K562 (cell line): Measurements from ENCODE around the gene TFCP2. TPM values are rescaled to one million over a fixed set of nuclear protein-coding genes. Genes with fewer than 3 reads are reported as not detected.
A peak's percentile ranks its signal among the peaks of the same experiment; 100 is the strongest.

Experiments used
- CSDE1 ChIP-seq, 2 experiments: fragments of 450-650 bp; IDR thresholded peaks; 2 replicates each; pipeline ENCODE4 v1.6.1; 2016; ENCODE audit warnings: mild to moderate bottlenecking in 1 of 2
- EWSR1 ChIP-seq: fragments of 450-650 bp; IDR thresholded peaks from 2 replicates; pipeline ENCODE4 v1.6.1; 2018; ENCODE audit warnings: borderline replicate concordance, mild to moderate bottlenecking, low read depth, moderate library complexity; ENCODE audit not compliant: partially characterized antibody
- FOXJ2 ChIP-seq: fragments of 200-800 bp; sonication (Bioruptor generic); IDR thresholded peaks from 2 replicates; pipeline ENCODE4 v1.6.1; 2016; ENCODE audit warnings: missing genetic modification characterization, missing compliant biosample characterization
- GATA2 ChIP-seq: sonication (generic); formaldehyde crosslinking; IDR thresholded peaks from 2 replicates; pipeline ENCODE4 v1.4.0; 2020; ENCODE audit warnings: mild to moderate bottlenecking, missing genetic modification reagents
- HDAC3 ChIP-seq: fragments of 450-650 bp; IDR thresholded peaks from 2 replicates; pipeline ENCODE4 v1.6.1; 2018; ENCODE audit warnings: borderline replicate concordance, mild to moderate bottlenecking, moderate library complexity; ENCODE audit not compliant: partially characterized antibody
- HNRNPK ChIP-seq: fragments of 200-400 bp; formaldehyde crosslinking; IDR thresholded peaks from one replicate; pipeline ENCODE4 v1.6.1; 2018; ENCODE audit warnings: mild to moderate bottlenecking, low read depth, low read length; ENCODE audit not compliant: poor library complexity, severe bottlenecking
- KDM5B ChIP-seq: fragments of 200-600 bp; sonication (generic); IDR thresholded peaks from 2 replicates; pipeline ENCODE4 v1.6.1; 2012; ENCODE audit warnings: low read depth, mild to moderate bottlenecking, moderate library complexity, low read length, control low read depth, inconsistent platforms; ENCODE audit not compliant: insufficient replicate concordance
- KLF13 ChIP-seq: fragments of 450-650 bp; IDR thresholded peaks from 2 replicates; pipeline ENCODE4 v1.6.1; 2016; ENCODE audit warnings: missing genetic modification characterization, low read depth, mild to moderate bottlenecking, missing compliant biosample characterization, moderate library complexity, borderline replicate concordance
- NCOA6 ChIP-seq: fragments of 450-650 bp; IDR thresholded peaks from 2 replicates; pipeline ENCODE4 v1.6.1; 2017; ENCODE audit warnings: mild to moderate bottlenecking
- PHB2 ChIP-seq: fragments of 450-650 bp; IDR thresholded peaks from 2 replicates; pipeline ENCODE4 v1.6.1; 2017; ENCODE audit warnings: low read depth
- POLR2A ChIP-seq: fragments of 450-650 bp; conservative IDR thresholded peaks from 2 replicates; pipeline ENCODE4 v1.6.1; 2016
- PTBP1 ChIP-seq: fragments of 200-400 bp; formaldehyde crosslinking; IDR thresholded peaks from 2 replicates; pipeline ENCODE4 v1.6.1; 2017; ENCODE audit warnings: low read depth, low read length
- RFX5 ChIP-seq: IDR thresholded peaks from 2 replicates; pipeline ENCODE4 v1.6.1; 2011; ENCODE audit warnings: low read depth, mild to moderate bottlenecking, improper control_type of control experiment, low read length
- SETDB1 ChIP-seq: IDR thresholded peaks from one replicate; pipeline ENCODE4 v1.6.1; 2012; ENCODE audit warnings: low read length, control low read depth, inconsistent platforms
- SMARCA5 ChIP-seq: fragments of 450-650 bp; IDR thresholded peaks from 2 replicates; pipeline ENCODE4 v1.6.1; 2016
- SRF ChIP-seq, 2 experiments: fragments of 250-450, 450-650 bp in 1 of 2; sonication (Bioruptor Pico) in 1 of 2; sonication (generic) in 1 of 2; formaldehyde crosslinking; IDR thresholded peaks; 2 replicates each; pipeline versions ENCODE4 v1.5.0 to v1.5.1; 2020 to 2022; ENCODE audit warnings: mild to moderate bottlenecking in 1 of 2, missing genetic modification reagents in 1 of 2
- TAF1 ChIP-seq: IDR thresholded peaks from 2 replicates; pipeline ENCODE4 v1.6.1; 2011; ENCODE audit warnings: mild to moderate bottlenecking, low read length, moderate library complexity; ENCODE audit not compliant: insufficient read depth, control insufficient read depth, severe bottlenecking; ENCODE audit errors: extremely low read depth
- TEAD4 ChIP-seq, 2 experiments: sonication (generic) in 1 of 2; formaldehyde crosslinking in 1 of 2; IDR thresholded peaks; 2 replicates each; pipeline versions ENCODE4 v1.6.1 to v1.8.0; 2012 to 2022; ENCODE audit warnings: borderline replicate concordance in 1 of 2, inconsistent platforms in 1 of 2, low read length in 1 of 2, mild to moderate bottlenecking in 1 of 2, missing genetic modification reagents in 1 of 2
- WHSC1 ChIP-seq: IDR thresholded peaks from one replicate; pipeline ENCODE4 v1.6.1; 2012; ENCODE audit warnings: low read length, control low read depth, inconsistent platforms
- ZC3H4 ChIP-seq: sonication (generic); formaldehyde crosslinking; IDR thresholded peaks from 2 replicates; pipeline ENCODE4 v1.9.0; 2021; ENCODE audit warnings: missing genetic modification reagents, borderline replicate concordance
- polyA plus RNA-seq, 8 experiments: library from polyadenylated mRNA; depleted of rRNA in 4 of 8; stranded (reverse) in 5 of 8; unstranded in 3 of 8; fragments of >200 nt; fragmentation: Nextera tagmentation in 2 of 8; fragmentation: Illumina TruSeq in 1 of 8; extraction: Ambion mirVana in 2 of 8; extraction: Trizol in 1 of 8; gene quantifications; 2 replicates each; pipeline versions ENCODE4 v1.2.1 to v1.2.3, GENCODE V29; 2011 to 2014; ENCODE audit warnings: inconsistent platforms in 1 of 8, missing spikeins in 1 of 8
- total RNA-seq, 7 experiments: library from RNA; depleted of rRNA in 6 of 7; stranded (reverse); fragments of >200 nt in 6 of 7; fragmentation: Illumina TruSeq in 2 of 7; extraction: Trizol in 2 of 7; gene quantifications; 2 replicates each; pipeline versions ENCODE4 v1.2.1 to v1.2.3, GENCODE V29; 2011 to 2021; ENCODE audit warnings: low replicate concordance in 1 of 7
- TF ChIP-seq, protein P1 (sequence below), 2 experiments: fragments of 250-450 bp in 1 of 2; fragments of 450-650 bp in 1 of 2; sonication (Bioruptor Pico) in 1 of 2; IDR thresholded peaks; 2 replicates each; pipeline versions ENCODE4 v1.6.1 to v1.8.0; 2016 to 2021; ENCODE audit warnings: mild to moderate bottlenecking in 2 of 2, moderate library complexity in 2 of 2, missing compliant biosample characterization in 1 of 2, missing genetic modification characterization in 1 of 2
- TF ChIP-seq, protein P2 (sequence below): fragments of 450-650 bp; IDR thresholded peaks from one replicate; pipeline ENCODE4 v1.6.1; 2018; ENCODE audit warnings: mild to moderate bottlenecking, moderate library complexity; ENCODE audit not compliant: partially characterized antibody
- TF ChIP-seq, protein P3 (sequence below): fragments of 200-800 bp; sonication (Bioruptor generic); IDR thresholded peaks from 2 replicates; pipeline ENCODE4 v1.6.1; 2017; ENCODE audit warnings: missing genetic modification characterization, missing compliant biosample characterization
- TF ChIP-seq, protein P4 (sequence below), 2 experiments: fragments of 450-650 bp; conservative IDR thresholded peaks; 2 replicates each; pipeline ENCODE4 v1.6.1; 2017; ENCODE audit warnings: mild to moderate bottlenecking in 2 of 2, moderate library complexity in 2 of 2

The TFCP2 gene
- total and polyA plus RNA-seq, 9 of the 15 experiments (the other 6 are each of a cell fraction or from before 2014, with no cell fraction given) = 8.0 to 38.9 (median 19.3) TPM

DNA sequence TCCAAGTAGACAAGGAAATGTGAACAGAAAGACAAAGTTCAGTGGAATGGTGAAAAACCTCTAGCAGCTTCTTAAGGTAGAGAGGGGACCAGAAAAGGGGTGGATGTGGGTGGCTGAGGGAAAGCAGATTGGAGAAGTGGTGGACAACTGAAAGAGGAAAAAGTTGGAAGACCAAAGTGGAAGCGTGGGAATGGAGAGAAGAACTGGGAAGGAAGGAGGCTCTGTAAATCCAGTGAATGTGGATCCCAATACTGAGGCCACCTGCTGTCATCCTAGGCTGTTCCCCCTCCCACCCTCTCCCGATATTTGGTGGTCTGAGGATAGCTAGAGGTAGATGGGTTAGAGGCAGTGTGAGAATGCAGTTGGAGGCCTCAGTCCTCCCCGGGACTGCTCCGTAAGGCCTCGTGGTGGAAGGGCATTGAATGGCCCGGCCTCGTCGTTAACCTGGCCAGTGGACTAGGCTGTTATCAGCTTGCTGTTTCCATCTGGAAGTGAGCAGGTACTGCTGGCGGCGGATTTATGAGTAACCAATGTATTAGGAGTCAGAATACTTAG lies 45.7 kb upstream of the TFCP2 start (continued):
- TF ChIP-seq FOXJ2 (tag) (no peak), SETDB1 (no peak), EWSR1 (no peak), KLF13 (tag) (no peak), SRF (CRISPR knock-in tag; IDR thresholded peaks at IDR 0.05) (no peak; a peak in 1 of 4 replicates), ZC3H4 (CRISPR knock-in tag) (no peak), WHSC1 (no peak), TEAD4 (IDR thresholded peaks at IDR 0.05; ENCODE audit: low read length) (no peak; the same call in 1 of the 2 replicates), TEAD4 (CRISPR knock-in tag; IDR thresholded peaks at IDR 0.05; ENCODE audit: borderline replicate concordance) (no peak), CSDE1 (IDR thresholded peaks at IDR 0.05) (no peak), PHB2 (0 out of 2 replicates have a peak, but pooled peaks have one; percentile 39), SMARCA5 (no peak), POLR2A (peak; percentile 38), KDM5B (peak; percentile 70), NCOA6 (no peak), RFX5 (no peak), HNRNPK (no peak), GATA2 (CRISPR knock-in tag) (0 out of 2 replicates have a peak, but pooled peaks have one; percentile 13), HDAC3 (no peak), TAF1 (peak; percentile 62), PTBP1 (no peak)
- TF ChIP-seq, protein P1, sequence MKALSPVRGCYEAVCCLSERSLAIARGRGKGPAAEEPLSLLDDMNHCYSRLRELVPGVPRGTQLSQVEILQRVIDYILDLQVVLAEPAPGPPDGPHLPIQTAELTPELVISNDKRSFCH (CRISPR knock-in tag; IDR thresholded peaks at IDR 0.05) = no peak
- TF ChIP-seq, protein P1 (tag; IDR thresholded peaks at IDR 0.05) = no peak
- TF ChIP-seq, protein P2, sequence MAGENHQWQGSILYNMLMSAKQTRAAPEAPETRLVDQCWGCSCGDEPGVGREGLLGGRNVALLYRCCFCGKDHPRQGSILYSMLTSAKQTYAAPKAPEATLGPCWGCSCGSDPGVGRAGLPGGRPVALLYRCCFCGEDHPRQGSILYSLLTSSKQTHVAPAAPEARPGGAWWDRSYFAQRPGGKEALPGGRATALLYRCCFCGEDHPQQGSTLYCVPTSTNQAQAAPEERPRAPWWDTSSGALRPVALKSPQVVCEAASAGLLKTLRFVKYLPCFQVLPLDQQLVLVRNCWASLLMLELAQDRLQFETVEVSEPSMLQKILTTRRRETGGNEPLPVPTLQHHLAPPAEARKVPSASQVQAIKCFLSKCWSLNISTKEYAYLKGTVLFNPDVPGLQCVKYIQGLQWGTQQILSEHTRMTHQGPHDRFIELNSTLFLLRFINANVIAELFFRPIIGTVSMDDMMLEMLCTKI = no peak
- TF ChIP-seq, protein P3, sequence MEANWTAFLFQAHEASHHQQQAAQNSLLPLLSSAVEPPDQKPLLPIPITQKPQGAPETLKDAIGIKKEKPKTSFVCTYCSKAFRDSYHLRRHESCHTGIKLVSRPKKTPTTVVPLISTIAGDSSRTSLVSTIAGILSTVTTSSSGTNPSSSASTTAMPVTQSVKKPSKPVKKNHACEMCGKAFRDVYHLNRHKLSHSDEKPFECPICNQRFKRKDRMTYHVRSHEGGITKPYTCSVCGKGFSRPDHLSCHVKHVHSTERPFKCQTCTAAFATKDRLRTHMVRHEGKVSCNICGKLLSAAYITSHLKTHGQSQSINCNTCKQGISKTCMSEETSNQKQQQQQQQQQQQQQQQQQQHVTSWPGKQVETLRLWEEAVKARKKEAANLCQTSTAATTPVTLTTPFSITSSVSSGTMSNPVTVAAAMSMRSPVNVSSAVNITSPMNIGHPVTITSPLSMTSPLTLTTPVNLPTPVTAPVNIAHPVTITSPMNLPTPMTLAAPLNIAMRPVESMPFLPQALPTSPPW (CRISPR knock-in tag) = no peak
- TF ChIP-seq, protein P4, sequence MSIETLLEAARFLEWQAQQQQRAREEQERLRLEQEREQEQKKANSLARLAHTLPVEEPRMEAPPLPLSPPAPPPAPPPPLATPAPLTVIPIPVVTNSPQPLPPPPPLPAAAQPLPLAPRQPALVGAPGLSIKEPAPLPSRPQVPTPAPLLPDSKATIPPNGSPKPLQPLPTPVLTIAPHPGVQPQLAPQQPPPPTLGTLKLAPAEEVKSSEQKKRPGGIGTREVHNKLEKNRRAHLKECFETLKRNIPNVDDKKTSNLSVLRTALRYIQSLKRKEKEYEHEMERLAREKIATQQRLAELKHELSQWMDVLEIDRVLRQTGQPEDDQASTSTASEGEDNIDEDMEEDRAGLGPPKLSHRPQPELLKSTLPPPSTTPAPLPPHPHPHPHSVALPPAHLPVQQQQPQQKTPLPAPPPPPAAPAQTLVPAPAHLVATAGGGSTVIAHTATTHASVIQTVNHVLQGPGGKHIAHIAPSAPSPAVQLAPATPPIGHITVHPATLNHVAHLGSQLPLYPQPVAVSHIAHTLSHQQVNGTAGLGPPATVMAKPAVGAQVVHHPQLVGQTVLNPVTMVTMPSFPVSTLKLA (conservative IDR thresholded peaks at IDR 0.05) = no peak
